Activated gamma-delta T cell treated with Interleukin-2 at 50 U/mL for 16 hours (primary cell): ENCODE data around the gene SCFD1.
"Not testable (repeated sequence)": the region's sequence is repeated elsewhere in the genome, so short reads cannot be mapped to it uniquely, and the experiment has no call there.

Experiments used
- DNase-seq: peaks from one replicate; pipeline ENCODE4 v3.0.0-alpha.2; 2020

SCFD1 gene, protein sequence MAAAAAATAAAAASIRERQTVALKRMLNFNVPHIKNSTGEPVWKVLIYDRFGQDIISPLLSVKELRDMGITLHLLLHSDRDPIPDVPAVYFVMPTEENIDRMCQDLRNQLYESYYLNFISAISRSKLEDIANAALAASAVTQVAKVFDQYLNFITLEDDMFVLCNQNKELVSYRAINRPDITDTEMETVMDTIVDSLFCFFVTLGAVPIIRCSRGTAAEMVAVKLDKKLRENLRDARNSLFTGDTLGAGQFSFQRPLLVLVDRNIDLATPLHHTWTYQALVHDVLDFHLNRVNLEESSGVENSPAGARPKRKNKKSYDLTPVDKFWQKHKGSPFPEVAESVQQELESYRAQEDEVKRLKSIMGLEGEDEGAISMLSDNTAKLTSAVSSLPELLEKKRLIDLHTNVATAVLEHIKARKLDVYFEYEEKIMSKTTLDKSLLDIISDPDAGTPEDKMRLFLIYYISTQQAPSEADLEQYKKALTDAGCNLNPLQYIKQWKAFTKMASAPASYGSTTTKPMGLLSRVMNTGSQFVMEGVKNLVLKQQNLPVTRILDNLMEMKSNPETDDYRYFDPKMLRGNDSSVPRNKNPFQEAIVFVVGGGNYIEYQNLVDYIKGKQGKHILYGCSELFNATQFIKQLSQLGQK

GRCh38 chr14:30621940-30622830, at the start of gene SCFD1:
Gene SCFD1 (plus strand): TSS chr14:30622319. CDS start chr14:30622339, 20 bp downstream.
- peak; percentile 91 for DNase-seq

GRCh38 chr14:30572771-30573170, 49.3 kb upstream of the SCFD1 start:
- DNase-seq = no peak

- no peak for DNase-seq
Measured at GRCh38 chr14:30573226-30573814, 48.8 kb upstream of the SCFD1 start.

DNA sequence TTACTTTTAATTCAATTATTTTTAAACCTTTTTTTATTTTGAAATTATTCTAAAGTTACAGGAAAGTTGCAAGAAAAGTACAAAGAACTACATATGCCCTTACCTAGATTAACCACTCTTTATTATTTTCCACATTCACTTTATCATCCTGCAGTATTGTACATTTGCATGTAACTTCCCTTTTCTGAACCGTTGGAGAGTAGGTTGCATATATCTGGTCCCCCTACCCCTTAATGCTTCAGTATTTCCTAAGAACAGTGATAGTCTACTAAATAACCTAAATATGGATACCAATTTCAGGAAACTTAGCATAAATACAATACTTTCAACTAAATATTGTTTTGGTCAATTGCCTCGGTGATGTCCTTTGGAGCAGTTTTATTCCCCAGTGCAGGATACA, 48.2 kb upstream of the SCFD1 start:
- no peak for DNase-seq

DNA sequence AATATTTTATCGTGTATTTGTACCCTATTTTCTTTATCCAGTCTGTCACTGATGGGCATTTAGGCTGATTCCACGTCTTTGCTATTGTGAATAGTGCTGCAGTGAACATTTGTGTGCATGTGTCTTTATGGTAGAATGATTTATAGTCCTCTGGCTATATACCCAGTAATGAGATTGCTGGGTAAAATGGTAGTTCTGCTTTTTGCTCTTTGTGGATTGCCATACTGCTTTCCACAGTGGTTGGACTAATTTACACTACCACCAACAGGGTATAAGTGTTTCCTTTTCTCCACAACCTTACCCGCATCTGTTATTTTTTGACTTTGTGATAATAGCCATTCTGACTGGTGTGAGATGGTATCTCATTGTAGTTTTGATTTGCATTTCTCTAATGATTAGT, 47.3 kb upstream of the SCFD1 start:
- DNase-seq = not testable (repeated sequence)

DNA sequence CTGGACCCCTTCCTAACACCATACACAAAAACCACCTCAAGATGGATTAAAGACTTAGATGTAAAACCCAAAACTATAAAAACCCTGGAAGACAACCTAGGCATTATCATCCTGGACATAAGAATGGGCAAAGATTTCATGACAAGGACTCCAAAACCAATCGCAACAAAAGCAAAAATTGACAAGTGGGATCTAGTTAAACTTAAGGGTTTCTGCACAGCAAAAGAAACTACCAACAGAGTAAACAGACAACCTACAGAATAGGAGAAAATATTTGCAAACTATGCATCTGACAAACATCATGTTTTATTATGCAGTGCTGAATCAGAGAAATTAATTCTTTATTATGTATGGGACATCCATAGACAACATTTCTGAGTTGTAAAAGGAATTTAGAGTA, 45.8 kb upstream of the SCFD1 start:
- DNase-seq = not testable (repeated sequence)

DNA sequence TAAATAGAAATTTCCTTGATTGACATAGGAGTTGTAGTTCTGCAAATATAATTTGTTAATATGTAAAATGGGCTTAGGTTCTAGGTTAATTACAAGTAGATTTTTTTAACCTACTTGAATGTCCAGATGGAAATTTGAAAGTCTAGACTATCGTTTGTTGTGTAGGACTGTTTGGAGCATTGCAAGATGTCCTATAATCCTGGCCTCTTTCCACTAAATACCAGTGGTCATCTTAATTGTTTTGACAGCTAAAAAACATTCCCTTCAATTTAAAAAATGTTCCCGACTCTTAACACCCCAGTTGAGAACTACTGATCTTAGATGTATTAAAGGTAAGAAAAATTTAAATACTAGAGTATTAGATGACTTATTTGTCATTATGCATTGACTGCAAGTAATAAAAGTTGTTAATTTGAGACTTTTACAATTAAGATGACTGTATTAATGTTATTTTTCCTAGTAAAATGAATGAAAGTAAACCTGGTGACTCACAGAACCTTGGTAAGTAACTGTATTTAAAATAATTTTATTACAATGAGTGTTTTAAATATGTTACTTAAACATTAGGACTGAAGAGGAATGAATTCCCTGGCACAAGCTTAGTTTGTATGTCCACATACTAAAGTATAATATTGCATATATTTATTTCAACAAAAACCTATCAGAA, 41.4 kb upstream of the SCFD1 start:
- no peak for DNase-seq

DNA sequence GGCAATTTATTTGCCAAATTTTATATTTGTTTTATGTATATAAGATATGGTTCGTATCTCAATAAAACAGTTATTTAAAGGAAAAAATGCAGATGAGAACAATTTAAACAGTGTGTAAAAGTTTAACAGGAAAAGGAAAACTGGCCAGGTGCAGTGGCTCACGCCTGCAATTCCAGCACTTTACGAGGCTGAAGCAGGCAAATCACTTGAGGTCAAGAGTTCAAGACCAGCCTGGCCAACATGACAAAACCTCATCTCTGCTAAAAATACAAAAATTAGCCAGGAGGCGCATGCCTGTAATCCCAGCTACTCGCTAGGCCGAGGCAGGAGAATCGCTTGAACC, 40.9 kb upstream of the SCFD1 start:
- no peak for DNase-seq

- no peak for DNase-seq
Measured at GRCh38 chr14:30582376-30582775, 39.7 kb upstream of the SCFD1 start.

GRCh38 chr14:30584058-30584630, 38.0 kb upstream of the SCFD1 start:
- no peak for DNase-seq

GRCh38 chr14:30585204-30585603, 36.9 kb upstream of the SCFD1 start:
- DNase-seq = no peak

DNA sequence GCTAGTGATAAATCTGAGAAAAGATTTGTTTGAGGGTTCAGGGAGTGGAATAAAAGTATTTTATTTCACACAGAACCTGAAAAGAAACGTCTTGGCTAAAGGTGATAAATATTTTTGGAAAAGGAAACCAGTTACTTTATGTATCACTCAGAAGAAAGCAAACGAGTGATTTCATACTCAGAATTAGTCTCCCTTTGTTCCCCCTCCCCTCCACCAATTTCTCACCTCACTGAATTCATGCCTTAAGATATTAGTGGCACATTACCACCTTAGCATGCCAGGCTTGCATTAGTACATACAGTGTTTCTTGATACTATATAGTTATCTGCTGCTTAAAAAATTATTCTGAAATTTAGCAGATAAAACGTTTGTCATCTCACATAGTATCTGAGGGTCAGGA, 35.0 kb upstream of the SCFD1 start:
- no peak for DNase-seq

GRCh38 chr14:30588873-30589272, 33.2 kb upstream of the SCFD1 start:
- DNase-seq = no peak

- no peak for DNase-seq
Measured at GRCh38 chr14:30596935-30597334, 25.2 kb upstream of the SCFD1 start.

DNA sequence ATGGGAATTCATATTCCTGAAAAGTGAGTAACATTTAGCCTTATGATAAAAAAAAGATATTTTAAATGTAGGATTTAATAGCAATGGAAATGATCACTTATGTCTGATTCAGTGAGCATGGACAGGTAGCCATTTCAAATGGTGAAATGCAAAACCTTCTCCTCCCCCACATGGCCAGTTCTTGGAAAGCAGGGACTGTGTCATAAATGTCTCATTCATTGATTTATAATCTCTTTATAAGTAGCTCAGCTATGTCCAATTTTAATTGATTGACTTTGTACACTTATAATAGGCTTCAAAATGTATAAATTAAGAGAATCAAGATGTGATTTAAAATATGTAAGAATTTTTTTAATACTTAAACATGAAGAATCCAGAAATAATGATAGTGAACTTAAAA, 24.6 kb upstream of the SCFD1 start:
- DNase-seq = no peak

GRCh38 chr14:30600922-30601918, 20.9 kb upstream of the SCFD1 start:
- no peak for DNase-seq

DNA sequence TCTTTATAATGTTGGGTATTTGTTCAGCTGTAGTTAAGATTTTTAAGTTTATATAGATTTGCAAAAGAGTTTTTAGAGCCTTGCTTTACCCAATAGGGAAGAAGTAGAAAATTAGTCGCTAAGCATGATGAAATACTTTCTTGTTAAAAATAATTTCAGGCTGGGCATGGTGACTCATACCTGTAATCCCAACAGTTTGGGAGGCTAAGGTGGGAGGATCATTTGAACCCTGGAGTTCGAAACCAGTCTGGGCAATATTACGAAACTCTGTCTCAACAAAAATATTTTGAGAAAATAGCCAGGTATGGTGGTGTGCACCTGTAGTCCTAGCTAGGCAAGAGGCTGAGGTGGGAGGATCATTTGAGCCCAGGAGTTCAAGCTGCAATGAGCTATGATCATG, 18.7 kb upstream of the SCFD1 start:
- DNase-seq = no peak

- not testable (repeated sequence) for DNase-seq
Measured at GRCh38 chr14:30604696-30605095, 17.4 kb upstream of the SCFD1 start.

- no peak for DNase-seq
Measured at GRCh38 chr14:30607156-30607780, 14.9 kb upstream of the SCFD1 start.

DNA sequence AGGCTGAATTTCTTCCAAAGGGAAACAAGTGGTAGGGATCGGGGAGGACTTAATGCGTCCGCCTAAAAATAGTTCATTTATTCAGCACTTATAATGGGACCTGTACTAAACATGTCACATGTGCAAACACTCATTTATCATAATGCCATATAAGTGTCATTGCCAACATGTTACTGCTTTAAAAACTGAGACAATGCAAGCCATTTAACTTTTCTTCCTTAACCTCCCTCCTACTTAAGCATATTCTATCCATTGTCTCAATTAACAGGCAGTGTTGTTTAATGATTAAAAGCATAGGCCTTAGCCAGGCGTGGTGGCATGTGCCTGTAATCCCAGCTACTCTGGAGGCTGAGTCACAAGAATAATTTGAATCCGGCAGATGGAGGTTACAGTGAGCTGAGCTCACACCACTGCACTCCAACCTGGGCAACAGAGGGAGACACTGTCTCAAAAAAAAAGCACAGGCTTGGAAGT, 13.5 kb upstream of the SCFD1 start:
- DNase-seq = no peak
